ENCODE data around the gene MYO18B. TPM values are rescaled to one million over a fixed set of nuclear protein-coding genes. Genes with fewer than 3 reads are reported as not detected.

The MYO18B gene
- total RNA-seq, 1 experiment from 2014 or later = 0.05 TPM

DNA sequence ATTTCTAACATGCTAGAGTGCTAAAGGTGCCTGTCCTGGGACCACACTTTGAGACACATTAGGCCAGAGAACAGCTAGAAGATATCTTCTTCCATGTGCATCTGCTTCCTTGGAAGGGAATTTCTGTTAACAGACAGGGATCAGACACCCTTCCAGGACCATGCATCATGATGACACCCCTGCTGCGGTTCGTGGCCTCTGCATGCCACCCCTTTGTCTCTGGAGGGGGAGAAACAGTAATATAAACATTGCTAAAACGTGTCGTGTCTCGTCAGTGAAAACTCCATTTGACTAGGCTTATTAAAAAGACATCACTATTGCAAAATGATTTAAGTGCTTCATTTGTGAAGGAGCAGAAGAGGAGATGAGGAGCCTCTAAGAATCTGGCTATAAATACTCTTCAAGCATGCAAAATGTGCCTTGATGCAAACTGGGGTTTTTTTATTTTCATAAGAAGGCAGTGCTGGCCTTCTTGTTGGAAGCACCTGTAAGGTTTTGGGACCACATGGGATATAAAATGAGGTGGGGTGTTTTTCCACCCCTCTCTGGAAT, 141.6 kb downstream of the MYO18B start (continued):
- TF ChIP-seq ZNF274 (IDR thresholded peaks at IDR 0.05; ENCODE audit: low read depth, low read length) = no peak
- no peak for TF ChIP-seq ELF1 (IDR thresholded peaks at IDR 0.05; ENCODE audit: borderline replicate concordance, low read depth)
- no peak for TF ChIP-seq POLR2AphosphoS5 (IDR thresholded peaks at IDR 0.05; ENCODE audit: low read depth, low read length)

DNA sequence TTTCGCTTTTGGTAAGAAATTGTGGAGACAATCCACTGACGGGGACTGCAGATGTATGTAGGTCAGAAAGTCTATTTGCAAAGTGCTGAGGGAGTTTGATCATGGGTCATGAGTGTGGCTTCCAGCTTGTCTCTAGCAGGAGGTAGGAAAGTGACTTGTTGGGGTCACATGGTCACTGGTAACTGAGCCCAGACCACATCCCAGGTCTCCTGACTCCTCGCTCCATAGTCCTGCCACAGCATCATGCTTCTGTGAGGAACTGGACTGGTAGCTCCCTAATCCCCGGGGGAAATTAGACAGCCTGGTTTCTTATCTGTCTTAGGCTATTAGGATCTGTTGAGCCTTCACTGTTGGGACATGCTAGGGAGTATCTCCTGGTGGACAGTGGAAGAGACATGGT, 142.1 kb downstream of the MYO18B start:
- Histone ChIP-seq H3K79me2 (ENCODE audit: insufficient read depth, low read length) (no peaks in the 10 kb centered on the region), H3K4me1 (ENCODE audit: control insufficient read depth in 1 of 2, insufficient read depth in 2 of 2, low read length in 2 of 2) (no peaks in the 10 kb centered on the region), H3K27me3 (ENCODE audit: insufficient read depth, low read length) (peaks cover 63% of the 10 kb centered on the region), H3K4me2 (ENCODE audit: low read length) (no peak overlapping the region), H4K20me1 (ENCODE audit: insufficient read depth) (no peaks in the 10 kb centered on the region), H3K36me3 (ENCODE audit: control insufficient read depth in 1 of 2, insufficient read depth in 2 of 2, low read length in 2 of 2) (no peaks in the 10 kb centered on the region), H2AFZ (ENCODE audit: low read depth, low read length, poor library complexity, severe bottlenecking) (no peak overlapping the region), H3K27ac (ENCODE audit: low read depth, low read length) (no peak overlapping the region), H3K9ac (ENCODE audit: low read length) (no peak overlapping the region), H3K9me3 (ENCODE audit: control insufficient read depth in 1 of 2, insufficient read depth in 1 of 2, low read depth in 1 of 2, low read length in 2 of 2) (no peaks in the 10 kb centered on the region), H3K9me2 (ENCODE audit: insufficient read depth) (no peaks in the 10 kb centered on the region), H3K4me3 (replicated peaks in 1 of 2; ENCODE audit: low read depth in 1 of 2, low read length in 2 of 2) (no peak overlapping the region)
- ATAC-seq (no peak), DNase-seq (ENCODE audit: low read depth, low spot score) (no peak)
- RAD21 ChIA-PET (ENCODE audit: low non-redundant PET in 1 of 2, low total read pairs in 2 of 2, uncharacterized antibody in 2 of 2, unreplicated experiment in 2 of 2) = no interaction called here
- intact Hi-C loops (cut with micrococcal nuclease) = no loop called here
- CTCF ChIA-PET = no interaction called here
- TF ChIP-seq EZH2 (IDR thresholded peaks at IDR 0.05) = no peak
- TF ChIP-seq JUND (IDR thresholded peaks at IDR 0.05) = no peak
- no peak for TF ChIP-seq FOSL1 (IDR thresholded peaks at IDR 0.05; ENCODE audit: low read depth)
- TF ChIP-seq, protein P1, sequence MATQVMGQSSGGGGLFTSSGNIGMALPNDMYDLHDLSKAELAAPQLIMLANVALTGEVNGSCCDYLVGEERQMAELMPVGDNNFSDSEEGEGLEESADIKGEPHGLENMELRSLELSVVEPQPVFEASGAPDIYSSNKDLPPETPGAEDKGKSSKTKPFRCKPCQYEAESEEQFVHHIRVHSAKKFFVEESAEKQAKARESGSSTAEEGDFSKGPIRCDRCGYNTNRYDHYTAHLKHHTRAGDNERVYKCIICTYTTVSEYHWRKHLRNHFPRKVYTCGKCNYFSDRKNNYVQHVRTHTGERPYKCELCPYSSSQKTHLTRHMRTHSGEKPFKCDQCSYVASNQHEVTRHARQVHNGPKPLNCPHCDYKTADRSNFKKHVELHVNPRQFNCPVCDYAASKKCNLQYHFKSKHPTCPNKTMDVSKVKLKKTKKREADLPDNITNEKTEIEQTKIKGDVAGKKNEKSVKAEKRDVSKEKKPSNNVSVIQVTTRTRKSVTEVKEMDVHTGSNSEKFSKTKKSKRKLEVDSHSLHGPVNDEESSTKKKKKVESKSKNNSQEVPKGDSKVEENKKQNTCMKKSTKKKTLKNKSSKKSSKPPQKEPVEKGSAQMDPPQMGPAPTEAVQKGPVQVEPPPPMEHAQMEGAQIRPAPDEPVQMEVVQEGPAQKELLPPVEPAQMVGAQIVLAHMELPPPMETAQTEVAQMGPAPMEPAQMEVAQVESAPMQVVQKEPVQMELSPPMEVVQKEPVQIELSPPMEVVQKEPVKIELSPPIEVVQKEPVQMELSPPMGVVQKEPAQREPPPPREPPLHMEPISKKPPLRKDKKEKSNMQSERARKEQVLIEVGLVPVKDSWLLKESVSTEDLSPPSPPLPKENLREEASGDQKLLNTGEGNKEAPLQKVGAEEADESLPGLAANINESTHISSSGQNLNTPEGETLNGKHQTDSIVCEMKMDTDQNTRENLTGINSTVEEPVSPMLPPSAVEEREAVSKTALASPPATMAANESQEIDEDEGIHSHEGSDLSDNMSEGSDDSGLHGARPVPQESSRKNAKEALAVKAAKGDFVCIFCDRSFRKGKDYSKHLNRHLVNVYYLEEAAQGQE (IDR thresholded peaks at IDR 0.05; ENCODE audit: low read depth) = no peak
- TF ChIP-seq YY1 (IDR thresholded peaks at IDR 0.05; ENCODE audit: extremely low read depth, insufficient replicate concordance, low read depth, low read length) = no peak
- TF ChIP-seq POLR2A (IDR thresholded peaks at IDR 0.05; ENCODE audit: borderline replicate concordance, extremely low read depth, insufficient read depth, insufficient read length) = no peak
- TF ChIP-seq SRF (IDR thresholded peaks at IDR 0.05; ENCODE audit: low read depth) = no peak
- no peak for TF ChIP-seq EGR1 (IDR thresholded peaks at IDR 0.05; ENCODE audit: low read depth)
- TF ChIP-seq ZFX (IDR thresholded peaks at IDR 0.05) = no peak
- TF ChIP-seq EZH2phosphoT487 (IDR thresholded peaks at IDR 0.05; ENCODE audit: borderline replicate concordance) = no peak
- TF ChIP-seq CBX3 (IDR thresholded peaks at IDR 0.05; ENCODE audit: low read depth) = no peak
- POLR2A ChIA-PET = no interaction called here
- BruUV-seq (replicated peaks) = no TSS peak
